Erythroblast (primary cell): Measurements from ENCODE around the gene HMGXB3.

Experiments
- GATA1 ChIP-seq: IDR thresholded peaks from 2 replicates; pipeline ENCODE4 v1.6.1; 2011; ENCODE audit warnings: low read depth, mild to moderate bottlenecking, control low read depth, low read length, moderate library complexity
- POLR2A ChIP-seq: IDR thresholded peaks from 2 replicates; pipeline ENCODE4 v1.6.1; 2011; ENCODE audit warnings: mild to moderate bottlenecking, low read length

DNA sequence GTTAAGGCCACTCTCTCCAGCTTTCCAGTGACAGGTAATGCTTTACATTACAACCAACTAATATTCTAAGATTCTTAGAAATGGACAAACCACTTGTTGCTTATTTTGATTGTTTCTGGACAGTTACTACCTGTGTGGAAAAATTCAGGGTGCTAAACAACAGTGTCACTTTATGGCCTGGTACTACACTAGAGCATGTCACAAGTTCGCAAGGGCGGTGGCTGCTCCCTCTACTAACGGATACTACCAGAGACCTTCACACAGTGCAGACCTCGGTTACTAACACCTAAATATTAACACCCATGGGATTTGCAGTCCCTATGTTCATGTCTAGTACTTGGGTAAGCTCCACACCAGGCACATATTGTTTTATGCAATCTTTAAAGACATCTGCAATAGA lies 13.4 kb downstream of the HMGXB3 start:
- TF ChIP-seq POLR2A (no peak), GATA1 (no peak)
